ENCODE results near the gene ARL10.
A peak's percentile ranks its signal among the peaks of the same experiment; 100 is the strongest.

The ARL10 gene

GRCh38 chr5:176365351-176366231 is at the start of gene ARL10:
Gene ARL10 (plus strand): TSS chr5:176365487. CDS start chr5:176365564, 77 bp downstream.
- DNase-seq, result peak; percentile 45 to 57

GRCh38 chr5:176317534-176318374 is 47.5 kb upstream of the ARL10 start:
- no peak for DNase-seq

GRCh38 chr5:176319827-176320554 is 45.3 kb upstream of the ARL10 start:
- DNase-seq, result no peak

GRCh38 chr5:176320577-176320976 is 44.7 kb upstream of the ARL10 start:
- no peak for DNase-seq

GRCh38 chr5:176334031-176334770 is 31.1 kb upstream of the ARL10 start:
- no peak for DNase-seq

- DNase-seq, result no peak
Observed at GRCh38 chr5:176337913-176338312, 27.4 kb upstream of the ARL10 start.

- DNase-seq, result no peak
Observed at GRCh38 chr5:176339304-176339703, 26.0 kb upstream of the ARL10 start.

GRCh38 chr5:176341325-176342157 is 23.7 kb upstream of the ARL10 start:
- no peak for DNase-seq

- DNase-seq, result no peak
Observed at GRCh38 chr5:176342158-176342483, 23.2 kb upstream of the ARL10 start.

GRCh38 chr5:176342766-176343458 is 22.4 kb upstream of the ARL10 start:
- no peak for DNase-seq

- DNase-seq, result no peak
Observed at GRCh38 chr5:176350416-176350815, 14.9 kb upstream of the ARL10 start.

- no peak for DNase-seq
Observed at GRCh38 chr5:176352116-176352878, 13.0 kb upstream of the ARL10 start.

GRCh38 chr5:176353533-176353932 is 11.8 kb upstream of the ARL10 start:
- no peak for DNase-seq

- no peak for DNase-seq
Observed at GRCh38 chr5:176355400-176356178, 9.7 kb upstream of the ARL10 start.

GRCh38 chr5:176356179-176356566 is 9.1 kb upstream of the ARL10 start:
- DNase-seq, result no peak

- DNase-seq, result no peak
Observed at GRCh38 chr5:176359658-176360057, 5.6 kb upstream of the ARL10 start.

GRCh38 chr5:176360894-176361436 is 4.3 kb upstream of the ARL10 start:
- DNase-seq, result no peak

- peak; percentile 95 to 96 for DNase-seq
Observed at GRCh38 chr5:176361437-176362232, 3.7 kb upstream of the ARL10 start, which contains the start of gene KIAA1191. Gene KIAA1191 (minus strand): TSS chr5:176361764. CDS start chr5:176359508, 2,256 bp downstream.

All from CD4-positive, alpha-beta T cell treated with Interleukin-4 for 1 hour (primary cell).